PC-9 (cell line): ENCODE results near the gene TSPAN31.

Source experiments
- EZH2 ChIP-seq: fragments of 200-600 bp; sonication (generic); IDR thresholded peaks from 2 replicates; pipeline ENCODE4 v1.8.0; 2017; ENCODE audit warnings: antibody characterized with exemption, low read depth
- TF ChIP-seq, protein P1 (sequence below): fragments of 200-600 bp; sonication (generic); conservative IDR thresholded peaks from 2 replicates; pipeline ENCODE4 v1.6.1; 2017; ENCODE audit warnings: mixed run types, antibody characterized with exemption, mild to moderate bottlenecking, moderate library complexity

DNA sequence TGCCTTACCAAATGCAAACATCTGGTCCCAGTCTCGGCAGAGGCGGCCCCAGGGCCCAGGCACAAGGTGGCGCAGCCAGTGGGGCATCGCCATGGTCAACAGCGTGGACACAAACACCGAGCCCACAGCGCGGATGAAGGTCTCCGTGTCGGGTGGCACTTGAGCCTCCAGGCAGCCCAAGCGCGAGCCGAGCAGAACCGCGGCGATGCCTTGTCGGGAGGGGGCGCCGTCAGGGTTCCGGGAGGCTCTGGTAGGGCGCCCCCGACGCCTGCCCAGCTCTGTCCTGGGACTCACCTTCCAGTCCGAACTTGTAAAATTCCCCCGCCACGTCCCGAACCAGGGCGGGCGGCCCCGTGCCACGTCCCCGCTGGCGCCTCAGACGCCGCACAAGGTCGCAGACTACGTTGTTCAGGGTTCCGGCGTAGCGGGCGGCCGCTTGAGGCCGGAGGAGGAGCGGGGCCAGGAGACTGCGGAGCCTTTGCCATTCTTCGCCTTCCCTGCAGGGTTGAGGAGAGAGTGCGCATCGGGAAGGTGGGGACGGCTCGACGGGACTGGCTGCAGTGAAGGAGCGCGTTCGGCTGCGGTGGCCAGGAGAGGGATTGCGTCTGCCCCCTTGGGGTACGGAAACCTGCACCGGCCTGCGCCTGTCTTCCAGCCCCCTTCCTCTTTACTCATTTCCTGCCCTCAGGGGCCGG is 20.3 kb downstream of the TSPAN31 start:
- TF ChIP-seq, protein P1, sequence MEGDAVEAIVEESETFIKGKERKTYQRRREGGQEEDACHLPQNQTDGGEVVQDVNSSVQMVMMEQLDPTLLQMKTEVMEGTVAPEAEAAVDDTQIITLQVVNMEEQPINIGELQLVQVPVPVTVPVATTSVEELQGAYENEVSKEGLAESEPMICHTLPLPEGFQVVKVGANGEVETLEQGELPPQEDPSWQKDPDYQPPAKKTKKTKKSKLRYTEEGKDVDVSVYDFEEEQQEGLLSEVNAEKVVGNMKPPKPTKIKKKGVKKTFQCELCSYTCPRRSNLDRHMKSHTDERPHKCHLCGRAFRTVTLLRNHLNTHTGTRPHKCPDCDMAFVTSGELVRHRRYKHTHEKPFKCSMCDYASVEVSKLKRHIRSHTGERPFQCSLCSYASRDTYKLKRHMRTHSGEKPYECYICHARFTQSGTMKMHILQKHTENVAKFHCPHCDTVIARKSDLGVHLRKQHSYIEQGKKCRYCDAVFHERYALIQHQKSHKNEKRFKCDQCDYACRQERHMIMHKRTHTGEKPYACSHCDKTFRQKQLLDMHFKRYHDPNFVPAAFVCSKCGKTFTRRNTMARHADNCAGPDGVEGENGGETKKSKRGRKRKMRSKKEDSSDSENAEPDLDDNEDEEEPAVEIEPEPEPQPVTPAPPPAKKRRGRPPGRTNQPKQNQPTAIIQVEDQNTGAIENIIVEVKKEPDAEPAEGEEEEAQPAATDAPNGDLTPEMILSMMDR, result 0 out of 2 replicates have a peak, but pooled peaks have one; percentile 20
- peak; percentile 96 for TF ChIP-seq EZH2
